Skeletal muscle satellite cell (primary cell): Measurements from ENCODE around the gene PRKRIP1.

Source experiments
- H3K27me3 ChIP-seq: 2 replicates; pipeline ENCODE4 v1.7.0; 2013; ENCODE audit warnings: low read length; ENCODE audit not compliant: control insufficient read depth, insufficient read depth
- H3K36me3 ChIP-seq: 2 replicates; pipeline ENCODE4 v1.7.0; 2013; ENCODE audit warnings: mild to moderate bottlenecking, control low read depth, low read length; ENCODE audit not compliant: insufficient read depth
- H3K4me1 ChIP-seq: 2 replicates; pipeline ENCODE4 v1.7.0; 2013; ENCODE audit warnings: low read length; ENCODE audit not compliant: control insufficient read depth, insufficient read depth
- H3K4me2 ChIP-seq: 2 replicates; pipeline ENCODE4 v1.7.0; 2013; ENCODE audit warnings: mild to moderate bottlenecking, low read length
- H3K4me3 ChIP-seq: 2 replicates; pipeline ENCODE4 v1.7.0; 2013; ENCODE audit warnings: low read length
- H3K9ac ChIP-seq: 2 replicates; pipeline ENCODE4 v1.7.0; 2013; ENCODE audit warnings: mild to moderate bottlenecking, low read depth, low read length, moderate library complexity
- H3K9me3 ChIP-seq: replicated peaks from 2 replicates; pipeline ENCODE4 v1.7.0; 2013; ENCODE audit warnings: mild to moderate bottlenecking, control low read depth, low read length

PRKRIP1 gene

GRCh38 chr7:102434039-102434486 is 37.9 kb downstream of the PRKRIP1 start:
- peak overlapping the region; percentile 96 for H3K4me2 ChIP-seq

GRCh38 chr7:102436118-102436517 is 40.0 kb downstream of the PRKRIP1 start:
- Histone ChIP-seq H3K9me3 (no peaks in the 10 kb centered on the region), H3K4me2 (no peak overlapping the region), H3K4me3 (no peak overlapping the region), H3K36me3 (peaks cover 11% of the 10 kb centered on the region), H3K27me3 (no peaks in the 10 kb centered on the region), H3K4me1 (peaks cover 17% of the 10 kb centered on the region), H3K9ac (no peak overlapping the region)

More at GRCh38 chr7:102434039-102434486, 37.9 kb downstream of the PRKRIP1 start:
- peaks cover 9% of the 10 kb centered on the region for H3K36me3 ChIP-seq
- no peaks in the 10 kb centered on the region for H3K9me3 ChIP-seq
- H3K4me1 ChIP-seq = peaks cover 7% of the 10 kb centered on the region
- H3K4me3 ChIP-seq = peak overlapping the region; percentile 87
- peak overlapping the region; percentile 83 for H3K9ac ChIP-seq
- no peaks in the 10 kb centered on the region for H3K27me3 ChIP-seq

- Histone ChIP-seq H3K4me1 (peaks cover 10% of the 10 kb centered on the region), H3K4me3 (no peak overlapping the region), H3K9ac (no peak overlapping the region), H3K36me3 (peaks cover 14% of the 10 kb centered on the region), H3K4me2 (no peak overlapping the region), H3K27me3 (no peaks in the 10 kb centered on the region), H3K9me3 (no peaks in the 10 kb centered on the region)
Measured at GRCh38 chr7:102439963-102440795, 44.0 kb downstream of the PRKRIP1 start.

- H3K36me3 ChIP-seq = peaks cover 13% of the 10 kb centered on the region
- peaks cover 11% of the 10 kb centered on the region for H3K4me1 ChIP-seq
- H3K9ac ChIP-seq = no peak overlapping the region
- no peak overlapping the region for H3K4me2 ChIP-seq
- H3K9me3 ChIP-seq = no peaks in the 10 kb centered on the region
- H3K27me3 ChIP-seq = no peaks in the 10 kb centered on the region
- no peak overlapping the region for H3K4me3 ChIP-seq
Measured at GRCh38 chr7:102444961-102445673, 49.0 kb downstream of the PRKRIP1 start.

GRCh38 chr7:102445674-102446071 is 49.5 kb downstream of the PRKRIP1 start:
- Histone ChIP-seq H3K4me2 (no peak overlapping the region), H3K27me3 (no peaks in the 10 kb centered on the region), H3K9me3 (no peaks in the 10 kb centered on the region), H3K4me1 (peaks cover 5% of the 10 kb centered on the region), H3K36me3 (peaks cover 13% of the 10 kb centered on the region), H3K9ac (no peak overlapping the region), H3K4me3 (no peak overlapping the region)

GRCh38 chr7:102446387-102447156 is 50.4 kb downstream of the PRKRIP1 start:
- Histone ChIP-seq H3K9me3 (no peaks in the 10 kb centered on the region), H3K4me2 (no peak overlapping the region), H3K36me3 (peaks cover 12% of the 10 kb centered on the region), H3K4me1 (peaks cover 9% of the 10 kb centered on the region), H3K9ac (no peak overlapping the region), H3K27me3 (no peaks in the 10 kb centered on the region), H3K4me3 (no peak overlapping the region)

GRCh38 chr7:102447311-102447710 is 51.1 kb downstream of the PRKRIP1 start:
- no peak overlapping the region for H3K9ac ChIP-seq
- H3K4me1 ChIP-seq = peaks cover 13% of the 10 kb centered on the region
- H3K9me3 ChIP-seq = no peaks in the 10 kb centered on the region
- no peaks in the 10 kb centered on the region for H3K27me3 ChIP-seq
- no peak overlapping the region for H3K4me3 ChIP-seq
- H3K36me3 ChIP-seq = peaks cover 9% of the 10 kb centered on the region
- no peak overlapping the region for H3K4me2 ChIP-seq

GRCh38 chr7:102449136-102449535 is 53.0 kb downstream of the PRKRIP1 start:
- no peaks in the 10 kb centered on the region for H3K27me3 ChIP-seq
- H3K4me1 ChIP-seq = peaks cover 13% of the 10 kb centered on the region
- no peaks in the 10 kb centered on the region for H3K9me3 ChIP-seq
- H3K9ac ChIP-seq = no peak overlapping the region
- no peak overlapping the region for H3K4me3 ChIP-seq
- peaks cover 9% of the 10 kb centered on the region for H3K36me3 ChIP-seq
- H3K4me2 ChIP-seq = no peak overlapping the region

- Histone ChIP-seq H3K36me3 (peaks cover 9% of the 10 kb centered on the region), H3K4me1 (peaks cover 13% of the 10 kb centered on the region), H3K4me3 (no peak overlapping the region), H3K9ac (no peak overlapping the region), H3K27me3 (no peaks in the 10 kb centered on the region), H3K4me2 (no peak overlapping the region), H3K9me3 (no peaks in the 10 kb centered on the region)
Measured at GRCh38 chr7:102450242-102450641, 54.1 kb downstream of the PRKRIP1 start.

- Histone ChIP-seq H3K4me1 (peaks cover 15% of the 10 kb centered on the region), H3K36me3 (peaks cover 11% of the 10 kb centered on the region), H3K4me3 (no peak overlapping the region), H3K27me3 (no peaks in the 10 kb centered on the region), H3K9me3 (no peaks in the 10 kb centered on the region), H3K4me2 (peak overlapping the region; percentile 56), H3K9ac (no peak overlapping the region)
Measured at GRCh38 chr7:102451371-102452054, 55.4 kb downstream of the PRKRIP1 start.

- no peaks in the 10 kb centered on the region for H3K9me3 ChIP-seq
- no peaks in the 10 kb centered on the region for H3K27me3 ChIP-seq
- H3K4me1 ChIP-seq = peaks cover 23% of the 10 kb centered on the region
- H3K4me2 ChIP-seq = no peak overlapping the region
- H3K36me3 ChIP-seq = peaks cover 14% of the 10 kb centered on the region
- H3K4me3 ChIP-seq = no peak overlapping the region
- no peak overlapping the region for H3K9ac ChIP-seq
Measured at GRCh38 chr7:102452451-102452850, 56.3 kb downstream of the PRKRIP1 start.
